ENCODE results near the gene FBP1. TPM values are rescaled to one million over a fixed set of nuclear protein-coding genes. Genes with fewer than 3 reads are reported as not detected.

The FBP1 gene
- total RNA-seq, 4 donors from 2014 or later: 0.46 to 3.5 (median 1.7) TPM; not detected in 1

DNA sequence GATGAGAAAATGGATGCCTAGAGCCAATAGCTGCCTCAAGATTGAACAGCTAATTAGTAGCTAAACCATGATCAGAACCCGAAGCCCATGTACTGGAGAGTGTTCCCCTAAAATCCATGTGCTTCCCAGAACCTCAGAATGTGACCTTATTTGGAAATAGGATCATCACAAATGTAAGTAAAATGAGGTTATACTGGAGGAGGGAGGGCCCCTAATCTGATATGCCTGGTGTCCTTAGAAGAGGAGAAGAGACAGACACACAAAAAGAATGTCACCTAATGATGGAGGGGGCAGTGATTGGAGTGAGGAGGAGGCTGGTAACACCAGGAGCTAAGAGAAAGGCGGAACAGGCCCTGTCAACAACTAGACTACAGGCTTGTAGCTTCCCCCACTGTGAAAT, 41.3 kb upstream of the FBP1 start:
- in situ Hi-C loops (cut with MboI; ENCODE audit: low sequenced_read_pairs in 4 of 4) (loop anchor here (5.0 to 25.0 kb wide), 2 partner anchors 447 to 1532 kb away; no protein-coding TSS in a partner anchor), intact Hi-C loops (cut with DNase I; ENCODE audit: low total_unique reads) (loop anchor here (1.0 to 10.0 kb wide), 5 partner anchors 97 to 484 kb away; no protein-coding TSS in a partner anchor)
- Histone ChIP-seq H3K4me3 (no peak overlapping the region), H3K27ac (no peak overlapping the region), H3K9me3 (no peaks in the 10 kb centered on the region), H3K4me1 (peaks cover 0 to 4% of the 10 kb centered on the region in 2 donors), H3K36me3 (no peaks in the 10 kb centered on the region), H3K27me3 (no peaks in the 10 kb centered on the region)
- no peak for TF ChIP-seq POLR2A (IDR thresholded peaks at IDR 0.05)
- TF ChIP-seq, protein P1, sequence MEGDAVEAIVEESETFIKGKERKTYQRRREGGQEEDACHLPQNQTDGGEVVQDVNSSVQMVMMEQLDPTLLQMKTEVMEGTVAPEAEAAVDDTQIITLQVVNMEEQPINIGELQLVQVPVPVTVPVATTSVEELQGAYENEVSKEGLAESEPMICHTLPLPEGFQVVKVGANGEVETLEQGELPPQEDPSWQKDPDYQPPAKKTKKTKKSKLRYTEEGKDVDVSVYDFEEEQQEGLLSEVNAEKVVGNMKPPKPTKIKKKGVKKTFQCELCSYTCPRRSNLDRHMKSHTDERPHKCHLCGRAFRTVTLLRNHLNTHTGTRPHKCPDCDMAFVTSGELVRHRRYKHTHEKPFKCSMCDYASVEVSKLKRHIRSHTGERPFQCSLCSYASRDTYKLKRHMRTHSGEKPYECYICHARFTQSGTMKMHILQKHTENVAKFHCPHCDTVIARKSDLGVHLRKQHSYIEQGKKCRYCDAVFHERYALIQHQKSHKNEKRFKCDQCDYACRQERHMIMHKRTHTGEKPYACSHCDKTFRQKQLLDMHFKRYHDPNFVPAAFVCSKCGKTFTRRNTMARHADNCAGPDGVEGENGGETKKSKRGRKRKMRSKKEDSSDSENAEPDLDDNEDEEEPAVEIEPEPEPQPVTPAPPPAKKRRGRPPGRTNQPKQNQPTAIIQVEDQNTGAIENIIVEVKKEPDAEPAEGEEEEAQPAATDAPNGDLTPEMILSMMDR (IDR thresholded peaks at IDR 0.05 in 4 of 5, conservative IDR thresholded peaks at IDR 0.05 in 1 of 5): no peak
- DNase-seq (no peak), ATAC-seq (no peak)

DNA sequence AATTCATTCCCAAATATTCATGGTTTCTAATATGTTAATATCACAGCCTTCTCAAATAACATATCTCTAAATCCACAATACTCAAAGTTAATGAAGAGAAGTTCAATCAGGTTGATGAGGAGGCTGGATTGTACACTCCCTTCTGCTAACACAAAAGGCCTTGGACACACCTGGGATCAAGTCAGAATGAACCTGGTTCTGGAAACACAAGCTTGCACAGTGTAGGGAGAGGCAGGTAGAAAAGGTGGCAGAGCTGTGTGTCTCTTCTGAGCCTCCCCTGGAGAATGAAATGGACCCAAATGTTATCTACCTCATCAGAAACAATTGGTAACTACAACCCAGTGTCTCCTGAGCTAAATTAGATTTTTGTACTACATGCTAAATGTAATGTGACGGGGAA, 40.7 kb upstream of the FBP1 start:
- in situ Hi-C loops (cut with MboI; ENCODE audit: low sequenced_read_pairs in 4 of 4): loop anchor here (5.0 to 25.0 kb wide), 2 partner anchors 447 to 1532 kb away; no protein-coding TSS in a partner anchor

DNA sequence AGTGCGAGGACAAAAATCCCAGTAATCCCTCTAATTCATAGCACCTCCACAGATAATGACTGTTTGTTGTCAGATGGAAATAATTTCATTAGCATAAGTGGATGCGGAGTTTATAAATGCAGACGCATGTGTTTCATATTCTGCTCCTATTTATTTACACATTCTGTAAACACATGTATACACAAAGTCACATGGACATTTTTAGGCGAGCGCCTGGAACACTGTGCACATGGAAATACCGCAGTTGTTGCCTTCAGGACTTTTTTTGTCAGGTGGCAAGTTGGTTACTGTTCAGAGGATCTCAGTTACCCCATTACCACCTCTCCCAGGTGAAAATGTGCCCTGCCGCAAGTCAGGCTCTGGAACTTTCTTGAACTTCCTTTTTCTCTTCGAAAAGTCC, 40.3 kb upstream of the FBP1 start:
- no peaks in the 10 kb centered on the region for H3K36me3 ChIP-seq
- ATAC-seq (no peak), DNase-seq (no peak)
- H3K9me3 ChIP-seq: no peaks in the 10 kb centered on the region
- in situ Hi-C loops (cut with MboI; ENCODE audit: low sequenced_read_pairs in 4 of 4): loop anchor here in 1 of 4 donors (25.0 kb wide), 1 partner anchor 1533 kb away; no protein-coding TSS in a partner anchor
- TF ChIP-seq, protein P1 (IDR thresholded peaks at IDR 0.05 in 4 of 5, conservative IDR thresholded peaks at IDR 0.05 in 1 of 5): no peak
- TF ChIP-seq POLR2A (IDR thresholded peaks at IDR 0.05): no peak
- intact Hi-C loops (cut with DNase I; ENCODE audit: low total_unique reads): no loop called here
- H3K27ac ChIP-seq: no peak overlapping the region
- no peak overlapping the region for H3K4me3 ChIP-seq
- H3K4me1 ChIP-seq: peaks cover 8 to 13% of the 10 kb centered on the region in 2 donors
- no peaks in the 10 kb centered on the region for H3K27me3 ChIP-seq

More for the DNA sequence above, 40.7 kb upstream of the FBP1 start:
- no peak overlapping the region for H3K27ac ChIP-seq
- H3K36me3 ChIP-seq: no peaks in the 10 kb centered on the region
- peaks cover 5 to 10% of the 10 kb centered on the region in 2 donors for H3K4me1 ChIP-seq
- TF ChIP-seq POLR2A (IDR thresholded peaks at IDR 0.05): no peak
- TF ChIP-seq, protein P1 (IDR thresholded peaks at IDR 0.05 in 4 of 5, conservative IDR thresholded peaks at IDR 0.05 in 1 of 5): no peak
- ATAC-seq (no peak), DNase-seq (no peak)
- no peaks in the 10 kb centered on the region for H3K27me3 ChIP-seq
- no peaks in the 10 kb centered on the region for H3K9me3 ChIP-seq
- H3K4me3 ChIP-seq: no peak overlapping the region
- intact Hi-C loops (cut with DNase I; ENCODE audit: low total_unique reads): loop anchor here (5.0 to 10.0 kb wide), 3 partner anchors 97 to 485 kb away; no protein-coding TSS in a partner anchor

DNA sequence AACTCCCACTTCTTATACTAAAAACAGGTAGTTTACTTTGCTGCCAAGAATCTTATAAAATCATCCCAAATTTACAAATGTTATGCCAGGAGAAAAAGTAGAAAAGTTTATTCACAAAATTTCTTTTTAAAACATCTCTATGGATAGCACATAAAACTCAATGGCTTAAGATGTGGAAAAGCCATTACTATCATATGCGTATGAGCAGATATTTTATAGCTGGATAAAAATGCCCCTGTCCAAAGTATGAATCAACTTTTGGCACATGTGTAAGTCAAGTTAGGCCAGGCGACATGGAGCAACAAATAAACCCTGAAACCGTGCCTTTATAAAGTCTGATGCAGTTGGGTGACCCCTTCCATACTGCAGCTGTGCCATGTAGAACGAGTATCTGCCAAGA, 38.6 kb upstream of the FBP1 start:
- H3K36me3 ChIP-seq: no peaks in the 10 kb centered on the region
- in situ Hi-C loops (cut with MboI; ENCODE audit: low sequenced_read_pairs in 4 of 4) (loop anchor here in 1 of 4 donors (25.0 kb wide), 1 partner anchor 1534 kb away; no protein-coding TSS in a partner anchor), intact Hi-C loops (cut with DNase I; ENCODE audit: low total_unique reads) (no loop called here)
- no peak overlapping the region for H3K27ac ChIP-seq
- peaks cover 8 to 13% of the 10 kb centered on the region in 2 donors for H3K4me1 ChIP-seq
- no peaks in the 10 kb centered on the region for H3K9me3 ChIP-seq
- H3K4me3 ChIP-seq: no peak overlapping the region
- no peak for DNase-seq
- no peaks in the 10 kb centered on the region for H3K27me3 ChIP-seq
- no peak for ATAC-seq
- no peak for TF ChIP-seq POLR2A (IDR thresholded peaks at IDR 0.05)
- TF ChIP-seq, protein P1 (IDR thresholded peaks at IDR 0.05 in 4 of 5, conservative IDR thresholded peaks at IDR 0.05 in 1 of 5): no peak
